IMR-90 (cell line): Measurements from ENCODE around the gene UGT2B7. TPM values are rescaled to one million over a fixed set of nuclear protein-coding genes. Genes with fewer than 3 reads are reported as not detected.

Experiments
- ATAC-seq: fragments of 200-7000 bp; cut with Tn5 transposase; 2 replicates; pipeline ENCODE4 v1.9.1; 2020; ENCODE audit warnings: low read depth, mild to moderate bottlenecking, moderate library complexity
- BruUV-seq: library from RNA; stranded (reverse); fragments of 400-500 nt; replicated peaks from 2 replicates; lab custom pipeline; 2021; lab: Mats Ljungman, UMichigan
- CTCF ChIA-PET: fragments of 300-600 bp; formaldehyde crosslinking; extraction: SDS; loops from one replicate; lab custom pipeline; 2021; ENCODE audit warnings: antibody characterized with exemption; lab: Yijun Ruan, JAX
- POLR2A ChIA-PET: fragments of 300-600 bp; sonication (Branson Sonifier 250); formaldehyde crosslinking; loops from one replicate; lab custom pipeline; 2022; ENCODE audit warnings: antibody characterized with exemption; ENCODE audit not compliant: unreplicated experiment; lab: Charles Lee
- DNase-seq: peaks from one replicate; pipeline ENCODE4 v3.0.0; 2013
- H2AFZ ChIP-seq: replicated peaks from 2 replicates; pipeline ENCODE3; 2013; ENCODE audit warnings: low read length, mild to moderate bottlenecking; ENCODE audit not compliant: poor library complexity
- H2AK5ac ChIP-seq: 2 replicates; pipeline ENCODE4 v1.6.1; 2013; ENCODE audit warnings: low read depth, low read length, inconsistent platforms
- H2AK9ac ChIP-seq: replicated peaks from 2 replicates; pipeline ENCODE3; 2013; ENCODE audit warnings: mild to moderate bottlenecking, low read depth, low read length, moderate library complexity; ENCODE audit not compliant: poor library complexity
- H2BK120ac ChIP-seq: 2 replicates; pipeline ENCODE4 v1.6.1; 2013; ENCODE audit warnings: low read depth, low read length, inconsistent platforms
- H2BK15ac ChIP-seq: 3 replicates; pipeline ENCODE4 v1.6.1; 2013; ENCODE audit warnings: low read depth, low read length, inconsistent platforms
- H2BK20ac ChIP-seq: 2 replicates; pipeline ENCODE4 v1.6.1; 2013; ENCODE audit warnings: low read depth, mild to moderate bottlenecking, inconsistent platforms, low read length, moderate library complexity
- H2BK5ac ChIP-seq: 2 replicates; pipeline ENCODE4 v1.6.1; 2013; ENCODE audit warnings: mild to moderate bottlenecking, low read depth, low read length, inconsistent platforms; ENCODE audit not compliant: poor library complexity, severe bottlenecking
- H3K14ac ChIP-seq: replicated peaks from 2 replicates; pipeline ENCODE4 v1.6.1; 2013; ENCODE audit warnings: low read depth, low read length, inconsistent platforms
- H3K18ac ChIP-seq: 2 replicates; pipeline ENCODE4 v1.6.1; 2013; ENCODE audit warnings: low read depth, low read length, control low read depth
- H3K23ac ChIP-seq: 2 replicates; pipeline ENCODE4 v1.6.1; 2013; ENCODE audit warnings: low read depth, low read length, inconsistent platforms
- H3K27ac ChIP-seq: 2 replicates; pipeline ENCODE4 v1.5.1; 2013; ENCODE audit warnings: mild to moderate bottlenecking, control low read depth, low read length; ENCODE audit not compliant: insufficient read depth
- H3K27me3 ChIP-seq: 2 replicates; pipeline ENCODE4 v1.6.1; 2013; ENCODE audit warnings: low read length; ENCODE audit not compliant: control insufficient read depth, insufficient read depth
- H3K36me3 ChIP-seq: 2 replicates; pipeline ENCODE4 v1.6.1; 2013; ENCODE audit warnings: low read length, mixed read lengths; ENCODE audit not compliant: control insufficient read depth, insufficient read depth
- H3K4ac ChIP-seq: 2 replicates; pipeline ENCODE4 v1.6.1; 2013; ENCODE audit warnings: low read depth, low read length, inconsistent platforms
- H3K4me1 ChIP-seq: 2 replicates; pipeline ENCODE4 v1.6.1; 2013; ENCODE audit warnings: low read length, mixed read lengths; ENCODE audit not compliant: control insufficient read depth, insufficient read depth
- H3K4me2 ChIP-seq: 2 replicates; pipeline ENCODE4 v1.6.1; 2013; ENCODE audit warnings: low read depth, mild to moderate bottlenecking, control low read depth, low read length, moderate library complexity
- H3K4me3 ChIP-seq: 2 replicates; pipeline ENCODE4 v1.5.1; 2013; ENCODE audit warnings: low read depth, mild to moderate bottlenecking, control low read depth, low read length, moderate library complexity; ENCODE audit not compliant: insufficient read depth
- H3K56ac ChIP-seq: 2 replicates; pipeline ENCODE4 v1.6.1; 2013; ENCODE audit warnings: low read length, inconsistent platforms; ENCODE audit not compliant: insufficient read depth; ENCODE audit errors: extremely low read depth
- H3K79me1 ChIP-seq, 2 experiments: 2 replicates each; pipeline ENCODE4 v1.6.1; 2013; ENCODE audit warnings: low read length in 2 of 2, inconsistent platforms in 1 of 2, low read depth in 1 of 2
- H3K9ac ChIP-seq: 2 replicates; pipeline ENCODE4 v1.6.1; 2013; ENCODE audit warnings: low read depth, low read length, control low read depth
- H3K9me1 ChIP-seq: 2 replicates; pipeline ENCODE4 v1.6.1; 2013; ENCODE audit warnings: low read length, inconsistent platforms; ENCODE audit not compliant: insufficient read depth
- H3K9me3 ChIP-seq: 2 replicates; pipeline ENCODE4 v1.6.1; 2013; ENCODE audit warnings: low read length; ENCODE audit not compliant: control insufficient read depth, insufficient read depth
- H4K20me1 ChIP-seq: 2 replicates; pipeline ENCODE4 v1.6.1; 2013; ENCODE audit warnings: low read length, inconsistent platforms; ENCODE audit not compliant: insufficient read depth
- H4K5ac ChIP-seq: 2 replicates; pipeline ENCODE4 v1.6.1; 2013; ENCODE audit warnings: mild to moderate bottlenecking, low read depth, low read length, control low read depth
- H4K8ac ChIP-seq, 2 experiments: 2 replicates each; pipeline ENCODE4 v1.6.1; 2013; ENCODE audit warnings: low read depth in 2 of 2, low read length in 2 of 2, control low read depth in 1 of 2, inconsistent platforms in 1 of 2
- H4K91ac ChIP-seq: 2 replicates; pipeline ENCODE4 v1.6.1; 2013; ENCODE audit warnings: low read depth, low read length, inconsistent platforms; ENCODE audit not compliant: insufficient read depth
- BHLHE40 ChIP-seq: fragments of 150-350 bp; IDR thresholded peaks from 2 replicates; pipeline ENCODE4 v1.6.1; 2016; ENCODE audit warnings: mild to moderate bottlenecking, low read depth, low read length
- CEBPB ChIP-seq: IDR thresholded peaks from 2 replicates; pipeline ENCODE4 v1.6.1; 2012; ENCODE audit warnings: low read depth, low read length, improper control_type of control experiment
- CHD1 ChIP-seq: IDR thresholded peaks from 2 replicates; pipeline ENCODE4 v1.6.1; 2012; ENCODE audit warnings: low read depth, low read length, improper control_type of control experiment
- FOS ChIP-seq: fragments of 150-350 bp; IDR thresholded peaks from 2 replicates; pipeline ENCODE4 v1.6.1; 2016; ENCODE audit warnings: low read depth, low read length
- MAFK ChIP-seq: IDR thresholded peaks from 2 replicates; pipeline ENCODE4 v1.6.1; 2012; ENCODE audit warnings: low read depth, low read length, improper control_type of control experiment
- MAZ ChIP-seq: IDR thresholded peaks from 2 replicates; pipeline ENCODE4 v1.6.1; 2012; ENCODE audit warnings: low read depth, mild to moderate bottlenecking, low read length, improper control_type of control experiment, moderate library complexity, borderline replicate concordance
- MXI1 ChIP-seq: IDR thresholded peaks from 2 replicates; pipeline ENCODE4 v1.6.1; 2012; ENCODE audit warnings: low read depth, mild to moderate bottlenecking, low read length, moderate library complexity, borderline replicate concordance
- NFE2L2 ChIP-seq: fragments of 150-350 bp; IDR thresholded peaks from 2 replicates; pipeline ENCODE4 v1.6.1; 2016; ENCODE audit warnings: low read depth, mild to moderate bottlenecking, low read length
- POLR2A ChIP-seq: IDR thresholded peaks from 2 replicates; pipeline ENCODE4 v1.6.1; 2012; ENCODE audit warnings: mild to moderate bottlenecking, low read depth, low read length
- RAD21 ChIP-seq: IDR thresholded peaks from 2 replicates; pipeline ENCODE4 v1.6.1; 2012; ENCODE audit warnings: low read length, improper control_type of control experiment
- RCOR1 ChIP-seq: IDR thresholded peaks from 2 replicates; pipeline ENCODE4 v1.6.1; 2012; ENCODE audit warnings: mild to moderate bottlenecking, low read length, improper control_type of control experiment; ENCODE audit not compliant: insufficient replicate concordance
- RFX5 ChIP-seq: IDR thresholded peaks from 2 replicates; pipeline ENCODE4 v1.8.0; 2012; ENCODE audit warnings: low read depth, mild to moderate bottlenecking, low read length, moderate library complexity
- SMC3 ChIP-seq: fragments of 150-350 bp; IDR thresholded peaks from 2 replicates; pipeline ENCODE4 v1.6.1; 2016; ENCODE audit warnings: low read depth, mild to moderate bottlenecking, antibody characterized with exemption, low read length, moderate library complexity
- WGBS, 2 experiments: methylation state at CpG; one replicate each; pipeline versions ENCODE4 v1.1.5 to v1.1.7; 2013; ENCODE audit warnings: missing lambda C conversion rate in 2 of 2; ENCODE audit not compliant: insufficient read length in 1 of 2; ENCODE audit errors: extremely low coverage in 2 of 2; 5-methylcytosine and 5-hydroxymethylcytosine counted together
- dilution Hi-C: fragments of 300-500 bp; cut with HindIII; formaldehyde crosslinking; loops from one replicate; pipeline ENCODE4 v1.14.3; 2018; ENCODE audit warnings: low sequenced_read_pairs; ENCODE audit not compliant: unreplicated experiment
- in situ Hi-C: fragments of 300-500 bp; cut with MboI; formaldehyde crosslinking; loops from 3 replicates; pipeline ENCODE4 v1.14.3; 2019; ENCODE audit warnings: low sequenced_read_pairs, inconsistent platforms, mixed read lengths
- intact Hi-C: fragments of 100-400 bp; cut with micrococcal nuclease; formaldehyde crosslinking; loops from 2 replicates; pipeline ENCODE4 v1.10.0; 2022
- polyA plus RNA-seq, 3 experiments: library from polyadenylated mRNA; depleted of rRNA; stranded (reverse); fragments of >200 nt; gene quantifications; 2 replicates each; pipeline ENCODE4 v1.2.3, GENCODE V29; 2012; ENCODE audit warnings: low replicate concordance in 1 of 3
- total RNA-seq: library from RNA; depleted of rRNA; stranded (reverse); fragments of >200 nt; gene quantifications from 2 replicates; pipeline ENCODE4 v1.2.3, GENCODE V29; 2012
- TF ChIP-seq, protein P1 (sequence below): conservative IDR thresholded peaks from 2 replicates; pipeline ENCODE4 v1.5.1; 2012; ENCODE audit warnings: mild to moderate bottlenecking, low read depth, low read length, improper control_type of control experiment
- TF ChIP-seq, protein P2 (sequence below): fragments of 150-350 bp; IDR thresholded peaks from 2 replicates; pipeline ENCODE4 v1.6.1; 2016; ENCODE audit warnings: low read depth, mild to moderate bottlenecking, low read length, moderate library complexity, borderline replicate concordance
- TF ChIP-seq, protein P3 (sequence below): fragments of 150-350 bp; IDR thresholded peaks from 2 replicates; pipeline ENCODE4 v1.6.1; 2017; ENCODE audit warnings: mild to moderate bottlenecking, antibody characterized with exemption, low read length, low read depth

The UGT2B7 gene
- total and polyA plus RNA-seq, 2 of the 4 experiments (the other 2 are of a cell fraction) = 0.10 TPM; not detected in 1

DNA sequence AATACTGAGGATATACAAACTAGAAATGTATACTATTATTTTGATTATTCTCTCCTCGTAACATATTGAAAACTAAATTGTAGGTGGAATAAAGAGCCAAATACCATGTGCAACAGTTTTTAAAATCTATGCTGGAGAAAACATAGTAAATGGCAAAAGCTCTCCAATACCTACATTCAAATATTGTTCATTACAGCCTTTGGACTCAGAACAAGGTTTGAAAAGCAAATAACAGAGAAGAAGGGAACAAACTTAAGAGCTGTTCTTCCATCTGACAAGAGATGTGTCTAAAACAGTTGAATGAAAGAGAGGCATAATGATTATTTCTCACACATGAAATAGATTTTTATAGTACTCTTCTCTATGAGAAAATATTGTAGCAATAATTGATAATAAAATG lies 25.0 kb upstream of the UGT2B7 start:
- no peak overlapping the region for H3K23ac ChIP-seq
- H2AFZ ChIP-seq = no peak overlapping the region
- BruUV-seq = no TSS peak
- no peaks in the 10 kb centered on the region for H4K20me1 ChIP-seq
- H3K27ac ChIP-seq = no peak overlapping the region
- no CpG with 5 or more reads among the region's 1 CpG for WGBS, 2 experiments
- H2BK5ac ChIP-seq = no peak overlapping the region
- H4K8ac ChIP-seq = no peak overlapping the region
- no peaks in the 10 kb centered on the region for H3K27me3 ChIP-seq
- no peak for DNase-seq
- dilution Hi-C loops (no loop called here), in situ Hi-C loops (no loop called here), intact Hi-C loops (loop anchor here (5.0 kb wide), 1 partner anchor 51 kb away; no protein-coding TSS in a partner anchor)
- H3K79me1 ChIP-seq = no peaks in the 10 kb centered on the region
- no peaks in the 10 kb centered on the region for H3K4me1 ChIP-seq
- no peak for ATAC-seq
- no peaks in the 10 kb centered on the region for H3K9me3 ChIP-seq
- H3K4ac ChIP-seq = no peak overlapping the region
- H4K91ac ChIP-seq = no peak overlapping the region
- no peak overlapping the region for H4K5ac ChIP-seq
- H3K56ac ChIP-seq = no peak overlapping the region
- ChIA-PET CTCF (no interaction called here), POLR2A (no interaction called here)
- no peak overlapping the region for H3K4me3 ChIP-seq
- H2AK9ac ChIP-seq = no peak overlapping the region
- TF ChIP-seq, protein P1, sequence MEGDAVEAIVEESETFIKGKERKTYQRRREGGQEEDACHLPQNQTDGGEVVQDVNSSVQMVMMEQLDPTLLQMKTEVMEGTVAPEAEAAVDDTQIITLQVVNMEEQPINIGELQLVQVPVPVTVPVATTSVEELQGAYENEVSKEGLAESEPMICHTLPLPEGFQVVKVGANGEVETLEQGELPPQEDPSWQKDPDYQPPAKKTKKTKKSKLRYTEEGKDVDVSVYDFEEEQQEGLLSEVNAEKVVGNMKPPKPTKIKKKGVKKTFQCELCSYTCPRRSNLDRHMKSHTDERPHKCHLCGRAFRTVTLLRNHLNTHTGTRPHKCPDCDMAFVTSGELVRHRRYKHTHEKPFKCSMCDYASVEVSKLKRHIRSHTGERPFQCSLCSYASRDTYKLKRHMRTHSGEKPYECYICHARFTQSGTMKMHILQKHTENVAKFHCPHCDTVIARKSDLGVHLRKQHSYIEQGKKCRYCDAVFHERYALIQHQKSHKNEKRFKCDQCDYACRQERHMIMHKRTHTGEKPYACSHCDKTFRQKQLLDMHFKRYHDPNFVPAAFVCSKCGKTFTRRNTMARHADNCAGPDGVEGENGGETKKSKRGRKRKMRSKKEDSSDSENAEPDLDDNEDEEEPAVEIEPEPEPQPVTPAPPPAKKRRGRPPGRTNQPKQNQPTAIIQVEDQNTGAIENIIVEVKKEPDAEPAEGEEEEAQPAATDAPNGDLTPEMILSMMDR = no peak
- TF ChIP-seq NFE2L2 = no peak
- TF ChIP-seq, protein P2, sequence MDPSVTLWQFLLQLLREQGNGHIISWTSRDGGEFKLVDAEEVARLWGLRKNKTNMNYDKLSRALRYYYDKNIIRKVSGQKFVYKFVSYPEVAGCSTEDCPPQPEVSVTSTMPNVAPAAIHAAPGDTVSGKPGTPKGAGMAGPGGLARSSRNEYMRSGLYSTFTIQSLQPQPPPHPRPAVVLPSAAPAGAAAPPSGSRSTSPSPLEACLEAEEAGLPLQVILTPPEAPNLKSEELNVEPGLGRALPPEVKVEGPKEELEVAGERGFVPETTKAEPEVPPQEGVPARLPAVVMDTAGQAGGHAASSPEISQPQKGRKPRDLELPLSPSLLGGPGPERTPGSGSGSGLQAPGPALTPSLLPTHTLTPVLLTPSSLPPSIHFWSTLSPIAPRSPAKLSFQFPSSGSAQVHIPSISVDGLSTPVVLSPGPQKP = no peak
- no peak for TF ChIP-seq FOS
- no peak for TF ChIP-seq MXI1
- no peak for TF ChIP-seq CHD1
- TF ChIP-seq SMC3 = no peak
- no peak for TF ChIP-seq BHLHE40
- TF ChIP-seq, protein P3, sequence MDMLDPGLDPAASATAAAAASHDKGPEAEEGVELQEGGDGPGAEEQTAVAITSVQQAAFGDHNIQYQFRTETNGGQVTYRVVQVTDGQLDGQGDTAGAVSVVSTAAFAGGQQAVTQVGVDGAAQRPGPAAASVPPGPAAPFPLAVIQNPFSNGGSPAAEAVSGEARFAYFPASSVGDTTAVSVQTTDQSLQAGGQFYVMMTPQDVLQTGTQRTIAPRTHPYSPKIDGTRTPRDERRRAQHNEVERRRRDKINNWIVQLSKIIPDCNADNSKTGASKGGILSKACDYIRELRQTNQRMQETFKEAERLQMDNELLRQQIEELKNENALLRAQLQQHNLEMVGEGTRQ = no peak
- TF ChIP-seq RFX5 = no peak
- TF ChIP-seq POLR2A = no peak
- TF ChIP-seq CEBPB = no peak
- TF ChIP-seq MAZ = no peak
- no peak for TF ChIP-seq RAD21
- no peak for TF ChIP-seq MAFK
- no peak for TF ChIP-seq RCOR1
- H3K9ac ChIP-seq = no peak overlapping the region
- no peak overlapping the region for H2BK20ac ChIP-seq
- H2BK15ac ChIP-seq = no peak overlapping the region
- no peaks in the 10 kb centered on the region for H3K36me3 ChIP-seq
- H3K9me1 ChIP-seq = no peaks in the 10 kb centered on the region
- no peak overlapping the region for H3K14ac ChIP-seq
- H2AK5ac ChIP-seq = no peak overlapping the region
- H3K18ac ChIP-seq = no peak overlapping the region
- H3K4me2 ChIP-seq = no peak overlapping the region
- H2BK120ac ChIP-seq = no peak overlapping the region
